HG02678 (cell line): ENCODE measurements around the gene ARAP2.
A peak's percentile ranks its signal among the peaks of the same experiment; 100 is the strongest.

Source experiments
- ATAC-seq: cut with Tn5 transposase; IDR thresholded peaks from one replicate; pipeline ENCODE4 v1.9.1; 2021; ENCODE audit warnings: mild to moderate bottlenecking, moderate library complexity; ENCODE audit not compliant: unreplicated experiment

ARAP2 gene

GRCh38 chr4:36043901-36044300 lies 200.4 kb downstream of the ARAP2 start:
- ATAC-seq, result no peak

- ATAC-seq, result no peak
Observed at GRCh38 chr4:36043241-36043640, 201.1 kb downstream of the ARAP2 start.

DNA sequence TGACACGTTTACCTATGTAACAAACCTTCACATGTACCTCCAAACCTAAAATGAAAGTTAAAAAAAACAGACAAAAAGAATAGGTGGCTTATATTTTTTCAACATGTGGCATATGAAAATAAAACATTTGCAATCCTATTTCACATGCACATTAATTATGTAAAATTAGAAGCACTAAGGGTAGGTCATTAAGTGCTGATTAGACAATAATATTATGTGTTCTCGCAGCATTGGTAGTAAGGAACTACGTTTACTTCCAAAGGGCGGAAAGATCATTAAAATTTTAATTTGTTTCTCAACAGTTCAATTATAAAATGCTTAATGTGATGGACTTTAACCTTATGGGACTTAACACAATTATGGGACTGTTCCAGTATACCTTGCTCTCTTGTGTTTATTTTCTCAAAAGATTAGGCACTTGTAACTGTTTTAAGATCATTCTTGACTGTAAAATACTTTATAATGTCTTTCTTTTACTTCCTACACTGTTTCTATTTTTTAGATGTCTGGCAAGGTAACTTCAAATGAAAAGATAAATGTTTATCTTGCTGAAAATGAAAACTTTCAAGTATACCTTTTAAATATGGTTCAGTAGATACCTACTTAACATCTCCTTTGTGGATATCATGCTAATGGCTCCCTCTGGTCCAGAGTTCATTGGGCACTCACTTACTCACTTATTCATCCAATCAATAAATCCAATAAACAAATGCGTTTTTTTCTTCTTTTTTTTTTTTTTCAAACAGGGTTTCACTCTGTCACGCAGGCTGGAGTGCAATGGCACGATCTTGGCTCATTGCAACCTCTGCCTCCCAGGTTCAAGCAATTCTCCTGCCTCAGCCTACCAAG lies 202.0 kb downstream of the ARAP2 start:
- no peak for ATAC-seq

- peak; percentile 58 for ATAC-seq
Observed at GRCh38 chr4:36041340-36041739, 203.0 kb downstream of the ARAP2 start.

- ATAC-seq, result no peak
Observed at GRCh38 chr4:36039026-36039425, 205.3 kb downstream of the ARAP2 start.

DNA sequence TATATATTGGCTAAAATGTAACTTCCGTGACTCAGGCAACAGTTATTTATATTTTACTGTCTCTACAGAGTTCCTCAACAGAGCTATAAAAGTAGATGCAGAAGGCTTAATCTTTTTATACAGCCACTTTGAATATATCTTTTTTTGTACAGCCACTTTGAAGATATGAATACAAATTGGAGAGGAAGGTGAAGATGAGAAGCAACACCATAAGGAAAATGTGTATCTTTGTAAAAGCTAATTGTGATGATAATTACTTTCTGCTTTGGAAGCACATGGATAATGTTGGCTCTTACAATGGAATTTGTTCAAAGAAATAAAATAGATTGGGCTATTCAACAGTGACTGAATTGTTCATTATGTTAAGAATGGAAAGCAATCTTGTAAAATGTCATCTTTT lies 205.8 kb downstream of the ARAP2 start:
- no peak for ATAC-seq

- ATAC-seq, result no peak
Observed at GRCh38 chr4:36037127-36037526, 207.2 kb downstream of the ARAP2 start.

- no peak for ATAC-seq
Observed at GRCh38 chr4:36029951-36030350, 214.4 kb downstream of the ARAP2 start.

DNA sequence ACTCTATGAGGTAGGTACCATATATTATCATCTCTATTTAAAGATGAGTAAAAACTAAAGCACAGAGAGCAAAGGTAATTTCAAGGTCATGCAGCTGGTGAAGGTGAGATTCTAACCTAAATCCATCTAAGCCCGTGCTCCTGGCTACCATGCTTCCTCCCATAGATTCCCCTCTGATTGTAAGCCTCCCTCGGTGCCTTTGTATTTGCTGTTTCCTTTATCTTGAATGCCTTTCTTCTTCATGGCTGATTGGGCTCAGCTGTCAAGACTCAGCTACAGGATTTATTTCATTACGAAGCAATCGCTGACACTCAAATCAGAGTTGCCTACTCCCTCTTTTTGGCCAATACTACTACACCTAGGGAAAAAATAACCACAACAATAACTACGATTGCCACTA lies 217.1 kb downstream of the ARAP2 start:
- no peak for ATAC-seq

- ATAC-seq, result no peak
Observed at GRCh38 chr4:36026348-36026880, 217.9 kb downstream of the ARAP2 start.

DNA sequence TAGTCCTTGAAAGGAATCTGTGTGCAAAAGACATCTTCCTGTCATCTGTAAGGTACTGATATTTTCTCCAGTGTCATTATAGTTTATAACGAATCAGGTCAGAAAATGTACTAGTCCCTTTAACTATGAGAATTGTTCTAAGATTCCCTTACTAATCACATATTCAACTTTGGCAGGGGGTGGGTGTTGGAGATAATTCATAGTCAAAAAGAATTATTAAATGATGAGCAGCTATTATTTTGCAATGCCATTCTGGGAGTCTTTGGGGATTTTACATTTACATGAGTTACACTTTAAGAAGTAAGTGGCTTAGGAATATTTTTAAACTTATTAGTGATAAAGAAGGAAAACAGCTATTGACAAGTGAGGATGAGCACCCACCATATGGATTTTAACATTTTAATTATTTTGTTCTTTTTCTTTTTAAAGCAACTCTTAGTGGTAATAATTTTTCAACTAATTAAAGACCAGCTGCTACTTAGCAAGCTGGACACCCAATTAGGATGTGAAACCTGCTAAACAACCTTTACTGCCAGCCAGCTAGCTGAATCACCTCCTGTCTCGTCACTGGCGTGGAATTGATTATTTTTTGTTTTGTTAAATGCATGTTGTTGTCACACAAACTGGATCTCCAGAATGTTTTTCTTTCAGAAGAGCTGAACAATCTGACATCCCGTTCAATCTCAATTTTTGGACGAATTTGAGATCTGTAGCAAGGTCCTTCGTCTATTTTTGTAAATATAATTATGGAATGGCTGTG lies 219.2 kb downstream of the ARAP2 start:
- no peak for ATAC-seq

DNA sequence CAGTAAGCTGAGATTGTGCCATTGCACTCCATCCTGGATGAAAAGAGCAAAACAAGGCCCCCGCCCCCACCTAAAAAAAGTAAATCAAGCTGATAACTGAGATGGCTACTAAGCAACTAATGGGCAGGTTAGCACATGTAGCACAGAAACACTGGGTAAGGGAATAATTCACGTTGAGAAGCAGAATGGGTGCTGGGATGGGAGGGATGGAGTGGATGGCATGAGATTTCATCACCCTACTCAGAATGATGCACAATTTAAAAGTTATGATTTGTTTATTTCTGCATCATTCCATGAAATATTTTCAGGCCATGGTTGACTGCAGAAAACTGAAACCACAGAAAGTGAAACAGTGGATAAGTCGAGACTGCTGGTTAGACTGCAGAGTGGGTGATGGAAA lies 224.0 kb downstream of the ARAP2 start:
- no peak for ATAC-seq
